Activated T-cell treated with anti-CD3 and anti-CD28 coated beads for 24 hours (primary cell): ENCODE measurements around the gene GRXCR2.
"Not testable (repeated sequence)": the region's sequence is repeated elsewhere in the genome, so short reads cannot be mapped to it uniquely, and the experiment has no call there.

Experiments
- DNase-seq: peaks from one replicate; pipeline ENCODE4 v3.0.0-alpha.2; 2020; ENCODE audit warnings: low read depth

The GRXCR2 gene, protein sequence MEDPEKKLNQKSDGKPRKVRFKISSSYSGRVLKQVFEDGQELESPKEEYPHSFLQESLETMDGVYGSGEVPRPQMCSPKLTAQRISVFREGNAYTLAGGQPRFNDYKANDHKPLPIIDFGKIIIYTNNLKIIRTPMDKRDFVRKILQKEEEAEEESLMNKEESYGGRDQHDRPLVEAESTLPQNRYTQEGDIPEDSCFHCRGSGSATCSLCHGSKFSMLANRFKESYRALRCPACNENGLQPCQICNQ

DNA sequence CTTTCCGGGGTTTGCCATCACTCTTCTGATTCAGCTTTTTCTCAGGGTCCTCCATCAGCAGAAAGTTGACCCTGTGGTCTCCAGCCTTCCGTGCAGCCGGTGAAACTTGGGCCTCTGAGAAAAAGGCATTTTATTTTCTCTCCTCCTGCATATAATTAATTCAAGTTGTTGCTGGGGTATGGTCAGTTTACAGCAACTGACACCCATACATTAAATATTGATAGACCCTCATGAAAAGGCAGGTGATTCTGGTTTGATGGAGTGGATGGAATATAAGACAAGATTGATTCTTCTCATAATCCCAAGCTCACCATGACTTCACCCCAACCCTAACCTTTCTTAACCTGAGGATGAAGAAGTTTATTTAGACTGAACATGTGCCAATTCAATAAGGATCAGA, at the start of gene GRXCR2:
TSS of gene GRXCR2 (minus strand) at position 101 of the 400 bp plus-strand sequence. CDS start at position 55, 46 bp downstream.
- no peak for DNase-seq

- DNase-seq: no peak
Observed at GRCh38 chr5:145922059-145922458, 49.2 kb upstream of the GRXCR2 start.

- no peak for DNase-seq
Observed at GRCh38 chr5:145921211-145921610, 48.4 kb upstream of the GRXCR2 start.

GRCh38 chr5:145920542-145921210, 47.9 kb upstream of the GRXCR2 start:
- DNase-seq: no peak

GRCh38 chr5:145919413-145919812, 46.6 kb upstream of the GRXCR2 start:
- no peak for DNase-seq

GRCh38 chr5:145918397-145918796, 45.6 kb upstream of the GRXCR2 start:
- no peak for DNase-seq

GRCh38 chr5:145917288-145917687, 44.5 kb upstream of the GRXCR2 start:
- DNase-seq: no peak

DNA sequence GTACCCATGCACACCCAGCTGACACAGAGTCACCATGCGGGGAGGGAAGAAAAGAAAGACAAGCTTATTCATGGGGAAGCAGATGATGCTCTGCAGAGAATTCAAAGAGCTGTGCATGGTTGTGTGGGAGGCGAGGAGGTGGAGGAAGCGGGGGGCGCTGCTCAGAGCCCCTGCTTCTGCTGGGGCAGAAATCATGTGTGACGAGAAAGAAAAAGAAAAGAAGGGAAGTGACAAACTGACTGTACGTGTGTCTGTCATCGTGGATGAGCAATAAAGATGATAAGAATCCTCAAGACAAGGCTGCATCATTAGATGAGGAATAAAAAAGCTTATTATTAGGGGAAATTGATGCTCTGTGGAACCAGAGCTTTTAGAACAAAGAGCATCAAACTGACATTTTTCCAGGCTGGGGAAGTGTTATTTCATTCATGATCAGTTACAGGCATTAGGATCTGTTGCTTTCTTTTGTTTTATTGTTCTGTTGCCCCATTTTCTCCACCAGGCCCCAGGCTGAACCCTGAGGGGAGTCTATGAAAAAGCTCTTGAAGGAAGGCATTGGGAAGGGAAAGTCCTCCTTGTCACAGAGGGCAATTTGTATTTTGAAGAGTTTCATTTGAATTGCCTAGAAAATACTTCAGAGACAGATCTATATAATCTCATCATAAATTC, 43.3 kb upstream of the GRXCR2 start:
- DNase-seq: no peak

DNA sequence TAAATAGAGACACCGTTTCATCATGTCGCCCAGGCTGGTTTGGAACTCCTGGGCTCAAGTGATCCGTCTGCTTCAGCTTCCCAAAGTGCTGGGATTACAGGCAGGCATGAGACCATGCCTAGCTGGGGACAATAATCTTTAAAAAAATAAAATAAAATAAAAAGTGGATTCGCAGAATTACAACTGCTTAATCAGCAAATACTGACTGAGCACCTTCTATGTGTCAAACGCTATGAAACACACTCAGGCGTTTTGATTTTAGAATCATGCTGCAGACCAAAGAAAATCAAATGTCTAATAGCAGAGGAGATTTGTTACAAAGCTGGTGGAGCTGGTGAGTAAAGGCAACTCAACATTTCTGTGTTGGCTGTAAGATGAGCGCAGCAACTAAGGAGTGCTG, 40.9 kb upstream of the GRXCR2 start:
- DNase-seq: no peak

GRCh38 chr5:145912594-145912993, 39.8 kb upstream of the GRXCR2 start:
- no peak for DNase-seq

GRCh38 chr5:145912019-145912418, 39.2 kb upstream of the GRXCR2 start:
- DNase-seq: no peak

DNA sequence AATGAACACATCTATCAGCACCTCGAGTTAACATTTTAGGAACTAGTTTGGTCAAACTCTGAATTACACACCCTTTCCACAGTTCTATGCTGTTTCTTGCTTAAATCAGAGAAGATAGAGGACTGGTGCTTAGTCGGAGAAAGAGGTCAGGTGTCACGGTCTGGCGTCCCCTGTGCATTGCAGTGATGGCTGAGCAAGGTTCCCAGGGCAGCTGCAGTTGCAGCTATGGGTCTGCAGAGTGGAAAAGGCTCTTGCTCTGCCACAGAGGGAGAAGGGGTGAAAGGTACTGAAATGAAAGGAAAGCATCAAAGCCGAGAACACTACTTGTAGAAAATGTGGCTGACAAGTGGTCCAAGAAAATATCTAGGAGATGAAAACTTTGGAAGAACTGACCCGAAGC, 38.4 kb upstream of the GRXCR2 start:
- DNase-seq: no peak

DNA sequence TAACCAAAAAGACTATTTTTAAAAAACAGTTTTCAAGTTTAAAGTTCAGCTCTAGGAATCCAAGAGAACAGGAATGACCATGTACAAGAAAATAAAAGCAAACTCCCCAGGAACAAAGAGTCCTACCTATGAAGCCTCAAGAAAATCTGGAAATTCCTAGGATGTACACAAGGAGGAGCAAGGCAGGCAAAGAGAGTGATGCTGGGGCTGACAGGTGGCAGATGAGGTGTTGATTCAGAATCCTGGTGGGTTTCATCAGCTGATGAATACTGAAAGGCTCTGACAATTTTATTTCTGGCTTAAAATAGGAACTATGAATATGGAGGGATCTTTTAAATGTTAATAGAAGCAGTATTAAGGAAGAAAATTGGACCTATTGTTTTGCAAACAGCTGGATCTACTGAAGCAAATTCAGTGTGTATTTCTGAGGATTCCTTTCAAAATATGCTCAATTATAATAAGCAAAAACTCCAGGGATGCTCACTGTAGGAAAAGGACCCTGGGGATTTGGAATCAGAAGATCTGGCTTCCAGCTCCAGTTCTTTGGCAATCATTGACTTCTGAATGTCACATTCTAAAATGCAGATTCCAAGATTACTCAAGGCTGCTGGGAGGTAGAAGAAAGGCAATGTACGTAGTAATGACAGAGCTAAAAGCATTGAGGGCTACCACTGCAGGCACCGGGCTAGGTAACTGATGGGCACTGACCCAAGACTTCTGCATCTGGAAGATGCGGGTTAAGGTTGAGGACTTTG, 35.6 kb upstream of the GRXCR2 start:
- DNase-seq: no peak

DNA sequence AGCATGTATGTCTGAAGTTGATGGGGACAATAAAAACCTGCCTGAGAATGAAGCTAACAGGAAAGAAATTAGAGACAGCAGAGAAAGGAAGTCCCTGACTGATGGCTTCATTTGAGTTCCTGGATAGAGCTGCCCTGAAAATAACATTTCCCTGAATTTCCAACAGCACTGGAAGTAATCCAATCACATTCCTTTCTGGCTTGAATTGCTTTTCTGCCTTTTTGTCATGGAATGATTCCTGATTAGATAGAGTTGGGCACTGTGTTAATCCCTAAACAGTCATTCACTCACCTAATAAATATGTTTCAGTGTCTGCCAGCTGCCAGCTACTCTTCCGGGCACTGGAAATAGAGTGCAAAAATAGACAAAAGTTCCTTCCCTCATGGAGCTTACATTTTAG, 33.6 kb upstream of the GRXCR2 start:
- DNase-seq: no peak

- DNase-seq: no peak
Observed at GRCh38 chr5:145904743-145905142, 31.9 kb upstream of the GRXCR2 start.

GRCh38 chr5:145903867-145904266, 31.1 kb upstream of the GRXCR2 start:
- no peak for DNase-seq

GRCh38 chr5:145903113-145903512, 30.3 kb upstream of the GRXCR2 start:
- DNase-seq: no peak

DNA sequence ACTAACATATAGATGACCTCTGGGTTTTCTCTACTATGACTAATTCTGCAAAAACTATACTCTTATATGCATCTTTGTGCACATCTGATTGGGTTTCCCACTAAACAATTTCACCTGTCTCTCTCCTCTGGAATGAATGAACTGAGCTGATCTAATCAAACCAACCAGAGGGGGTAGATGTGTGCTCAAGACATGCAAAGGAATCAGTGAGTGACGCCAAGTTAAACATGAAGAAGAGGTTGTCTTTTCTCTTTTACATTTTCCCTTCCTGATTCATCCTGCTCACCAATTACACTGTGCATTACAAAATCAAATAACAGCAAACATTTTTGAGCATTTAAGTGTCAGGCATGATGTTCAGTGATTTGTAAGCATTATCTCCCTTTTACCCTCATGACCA, 29.6 kb upstream of the GRXCR2 start:
- DNase-seq: no peak

- DNase-seq: no peak
Observed at GRCh38 chr5:145898171-145898570, 25.4 kb upstream of the GRXCR2 start.

- not testable (repeated sequence) for DNase-seq
Observed at GRCh38 chr5:145891378-145891777, 18.6 kb upstream of the GRXCR2 start.

GRCh38 chr5:145889611-145890010, 16.8 kb upstream of the GRXCR2 start:
- DNase-seq: no peak

GRCh38 chr5:145887976-145888574, 15.3 kb upstream of the GRXCR2 start:
- DNase-seq: no peak
